RPMI7951 (cell line): ENCODE results near the gene MTHFD1L. TPM values are rescaled to one million over a fixed set of nuclear protein-coding genes. Genes with fewer than 3 reads are reported as not detected.
"Not testable (repeated sequence)": the region's sequence is repeated elsewhere in the genome, so short reads cannot be mapped to it uniquely, and the experiment has no call there.

ENCODE experiments used
- DNase-seq: peaks from one replicate; pipeline ENCODE4 v3.0.0-alpha.2; 2012; ENCODE audit warnings: low read depth
- total RNA-seq: library from RNA; depleted of rRNA; stranded (reverse); fragments of >200 nt; shearing (Covaris generic); gene quantifications from 2 replicates; pipeline ENCODE4 v1.2.3, GENCODE V29; 2014; rRNA removed

Gene MTHFD1L
- total RNA-seq, result 21.5 and 21.6 TPM in 2 replicates

GRCh38 chr6:150865406-150866146 is at the start of gene MTHFD1L:
Gene MTHFD1L (plus strand): TSS chr6:150865702. CDS start chr6:150865823, 121 bp downstream.
- DNase-seq, result peak; percentile 86

GRCh38 chr6:150816554-150816953 is 48.9 kb upstream of the MTHFD1L start:
- not testable (repeated sequence) for DNase-seq

DNA sequence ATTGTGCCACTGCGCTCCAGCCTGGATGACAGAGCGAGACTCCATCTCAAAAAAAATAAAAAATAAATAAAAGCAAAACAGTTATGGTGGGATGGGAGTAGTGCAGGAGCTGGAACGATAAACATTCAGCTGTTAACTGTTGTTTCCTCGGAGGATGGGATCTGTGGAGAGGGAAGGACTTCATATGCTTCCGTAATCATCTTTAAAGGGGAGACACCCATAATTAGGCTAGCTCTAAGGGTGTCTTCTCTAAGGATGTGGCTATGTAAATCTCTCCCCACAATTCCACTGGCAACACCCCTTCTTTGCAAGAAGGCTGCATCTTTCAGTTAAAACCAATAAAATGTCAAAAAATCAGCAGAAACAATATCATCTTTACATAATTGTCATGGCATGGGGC is 42.6 kb upstream of the MTHFD1L start:
- DNase-seq, result no peak

DNA sequence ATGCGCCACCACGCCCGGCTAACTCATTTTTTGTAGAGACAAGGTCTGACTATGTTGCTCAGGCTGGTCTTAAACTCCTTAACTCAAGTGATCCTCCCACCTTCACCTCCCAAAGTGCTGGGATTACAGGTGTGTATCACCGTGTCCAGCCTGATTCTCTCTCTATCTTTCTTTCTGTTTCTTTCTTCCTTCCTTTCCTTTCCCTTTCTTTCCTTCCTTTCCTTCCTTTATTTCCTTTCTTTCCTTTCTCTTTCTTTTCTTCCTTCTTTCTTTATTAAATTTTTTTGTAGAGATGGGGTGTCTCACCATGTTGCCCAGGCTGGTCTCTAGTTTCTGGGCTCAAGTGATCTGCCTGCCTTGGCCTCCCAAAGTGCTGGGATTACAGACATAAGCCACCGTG is 38.7 kb upstream of the MTHFD1L start:
- no peak for DNase-seq

DNA sequence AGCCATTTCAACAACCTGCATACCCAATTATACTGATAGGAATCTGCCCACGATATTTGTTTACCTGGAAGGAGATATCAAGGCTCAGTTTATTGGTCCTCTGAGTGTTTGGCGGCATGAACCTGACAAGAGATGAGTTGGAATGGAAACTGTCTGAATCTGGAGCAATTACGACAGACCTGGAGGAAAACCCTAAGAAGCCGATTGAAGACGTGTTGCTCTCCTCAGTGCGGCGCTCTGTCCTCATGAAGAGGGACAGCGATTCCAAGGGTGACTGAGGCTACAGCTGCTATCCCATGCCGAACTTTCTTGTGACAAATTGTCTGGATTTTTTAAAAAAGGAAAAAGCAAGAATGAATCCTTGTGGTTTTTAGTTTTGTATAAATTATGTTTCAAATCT is 37.4 kb upstream of the MTHFD1L start:
- not testable (repeated sequence) for DNase-seq

DNA sequence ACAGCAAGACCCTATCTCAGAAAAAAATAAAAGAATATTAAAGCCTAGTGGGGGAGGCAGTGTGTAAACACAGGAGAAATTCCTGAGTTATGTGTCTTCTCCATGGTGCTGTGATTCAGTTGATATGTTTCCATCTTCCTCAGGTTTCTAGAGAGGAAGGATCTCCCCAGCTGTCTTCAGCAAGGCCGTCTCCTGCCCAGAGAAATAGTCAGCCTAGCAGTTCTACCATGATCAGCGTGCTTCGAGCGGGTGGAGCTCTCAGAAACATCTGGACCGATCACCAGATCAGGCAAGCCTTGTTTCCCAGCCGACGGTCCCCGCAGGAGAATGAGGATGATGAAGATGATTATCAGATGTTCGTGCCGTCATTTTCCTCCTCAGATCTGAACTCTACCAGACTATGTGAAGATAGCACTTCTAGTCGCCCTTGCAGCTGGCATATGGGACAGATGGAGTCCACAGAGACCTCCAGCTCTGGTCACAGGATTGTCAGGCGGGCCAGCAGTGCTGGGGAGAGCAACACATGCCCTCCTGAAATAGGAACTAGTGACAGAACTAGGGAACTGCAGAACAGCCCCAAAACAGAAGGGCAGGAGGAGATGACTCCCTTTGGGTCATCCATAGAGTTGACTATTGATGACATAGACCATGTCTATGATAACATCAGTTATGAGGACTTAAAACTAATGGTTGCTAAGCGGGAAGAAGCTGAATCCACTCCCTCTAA is 34.9 kb upstream of the MTHFD1L start:
- DNase-seq, result no peak

DNA sequence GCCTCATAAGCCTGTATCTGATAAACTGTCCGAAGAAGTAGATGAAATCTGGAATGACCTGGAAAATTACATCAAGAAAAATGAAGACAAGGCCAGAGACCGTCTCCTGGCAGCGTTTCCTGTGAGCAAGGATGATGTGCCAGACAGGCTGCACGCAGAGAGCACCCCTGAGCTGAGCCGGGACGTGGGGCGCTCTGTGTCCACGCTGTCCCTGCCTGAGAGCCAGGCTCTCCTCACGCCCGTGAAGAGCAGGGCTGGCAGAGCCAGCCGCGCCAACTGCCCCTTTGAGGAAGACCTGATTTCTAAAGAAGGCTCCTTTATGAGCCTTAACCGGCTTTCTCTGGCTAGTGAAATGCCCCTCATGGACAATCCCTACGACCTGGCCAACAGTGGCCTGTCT is 33.9 kb upstream of the MTHFD1L start:
- DNase-seq, result no peak

GRCh38 chr6:150835620-150836019 is 29.9 kb upstream of the MTHFD1L start:
- no peak for DNase-seq

DNA sequence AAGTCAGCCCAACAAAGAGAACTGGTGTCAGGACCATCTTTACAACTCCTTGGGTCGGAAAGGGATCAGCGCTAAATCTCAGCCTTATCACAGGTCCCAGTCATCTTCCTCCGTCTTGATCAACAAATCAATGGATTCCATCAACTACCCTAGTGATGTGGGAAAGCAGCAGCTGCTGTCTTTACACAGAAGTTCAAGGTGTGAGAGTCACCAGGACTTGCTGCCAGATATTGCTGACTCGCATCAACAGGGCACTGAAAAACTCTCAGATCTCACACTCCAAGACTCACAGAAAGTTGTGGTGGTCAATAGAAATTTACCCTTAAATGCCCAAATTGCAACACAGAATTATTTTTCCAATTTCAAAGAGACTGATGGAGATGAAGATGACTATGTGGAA is 25.3 kb upstream of the MTHFD1L start:
- DNase-seq, result no peak

GRCh38 chr6:150841189-150841588 is 24.3 kb upstream of the MTHFD1L start:
- no peak for DNase-seq

DNA sequence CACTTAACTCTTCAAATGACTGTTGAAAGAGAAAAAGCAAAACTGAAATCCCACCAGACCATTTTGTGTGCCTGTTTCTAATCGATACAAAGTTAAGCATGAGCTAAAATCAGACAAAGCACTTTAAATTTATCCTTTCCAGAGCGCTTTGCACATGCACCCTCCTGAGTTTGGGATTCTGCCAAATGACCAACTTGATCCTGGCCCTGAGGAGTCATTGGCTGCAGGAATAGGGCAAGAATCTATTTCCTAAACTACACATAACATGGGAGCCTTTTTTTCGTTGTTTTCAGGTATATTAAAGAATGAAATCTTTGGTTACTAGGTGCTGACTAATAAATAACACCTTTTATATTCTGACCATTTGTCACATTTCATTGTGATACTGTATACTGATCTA is 23.8 kb upstream of the MTHFD1L start:
- no peak for DNase-seq

DNA sequence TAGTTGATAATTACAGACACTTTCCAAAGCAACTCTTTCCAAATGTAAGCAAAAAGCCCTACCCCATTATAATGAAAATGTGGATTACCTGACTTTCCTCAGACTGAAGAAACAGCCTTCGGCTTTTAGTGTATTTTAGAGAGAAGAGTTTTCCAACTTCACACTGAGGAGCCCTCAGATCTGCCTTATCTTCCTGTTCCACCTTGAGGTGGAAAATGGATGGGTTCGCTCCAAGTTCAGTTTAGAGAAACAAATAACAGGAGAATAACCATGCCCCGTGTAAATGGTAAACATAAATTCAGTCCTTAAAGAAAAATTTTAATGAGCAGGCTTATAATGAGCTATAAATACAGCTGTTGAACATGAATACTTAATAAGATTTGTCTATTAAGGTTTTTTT is 21.1 kb upstream of the MTHFD1L start:
- DNase-seq, result no peak

DNA sequence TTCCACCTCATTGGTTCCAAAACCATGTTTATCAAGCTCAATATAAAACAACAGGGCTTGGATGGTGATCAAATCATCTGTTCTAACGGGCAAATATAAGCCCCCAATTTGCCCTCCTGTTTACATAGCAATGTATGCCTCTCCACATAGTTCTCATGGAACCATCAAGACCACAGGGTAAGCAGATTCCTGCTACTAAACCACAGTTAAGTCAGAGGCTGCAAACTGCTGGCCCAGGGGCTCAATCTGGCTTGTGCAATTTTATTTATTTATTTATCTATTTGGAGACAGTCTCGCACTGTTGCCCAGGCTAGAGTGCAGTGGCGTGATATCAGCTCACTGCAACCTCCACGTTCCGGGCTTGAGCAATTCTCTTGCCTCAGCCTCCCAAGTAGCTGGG is 18.9 kb upstream of the MTHFD1L start:
- DNase-seq, result no peak

DNA sequence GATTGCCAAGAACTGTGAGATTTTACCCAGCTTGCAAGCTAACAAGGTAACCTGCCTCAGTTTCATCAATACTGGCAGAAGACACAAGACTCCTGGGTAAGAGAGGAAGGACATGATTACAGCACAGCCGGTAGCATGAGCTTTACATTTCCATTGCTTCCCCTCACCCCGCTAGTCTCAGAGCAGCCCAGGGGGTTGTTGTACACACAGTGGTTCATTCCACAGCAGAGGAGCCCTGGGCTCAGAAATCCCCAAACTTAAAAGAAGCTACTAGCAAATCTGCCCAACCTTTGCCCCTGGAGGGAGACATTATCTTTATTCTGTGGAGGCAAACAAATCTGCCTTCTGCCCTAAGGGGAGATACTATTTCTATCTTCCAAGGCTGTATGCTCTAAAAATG is 17.1 kb upstream of the MTHFD1L start:
- no peak for DNase-seq

DNA sequence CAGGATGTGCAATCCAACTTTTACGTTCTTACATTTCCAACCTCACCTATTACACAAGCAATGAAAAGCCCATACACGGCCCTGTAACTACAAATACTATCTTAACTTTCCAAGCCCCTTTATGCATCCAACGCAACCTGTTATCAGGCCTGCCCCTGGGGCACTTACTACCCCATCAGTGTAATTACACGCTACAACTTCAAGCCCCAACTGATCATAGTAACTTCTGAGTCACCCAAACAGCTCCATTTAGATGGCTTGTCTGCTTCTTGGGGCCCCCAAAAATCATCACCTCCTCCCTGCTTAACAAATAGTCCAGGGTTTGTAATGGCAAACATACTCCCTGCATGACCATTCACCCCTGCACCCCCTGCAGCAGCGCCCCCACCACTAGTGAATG is 11.1 kb upstream of the MTHFD1L start:
- not testable (repeated sequence) for DNase-seq

- DNase-seq, result not testable (repeated sequence)
Measured at GRCh38 chr6:150855171-150855570, 10.3 kb upstream of the MTHFD1L start.

GRCh38 chr6:150857062-150857944 is 8.2 kb upstream of the MTHFD1L start:
- DNase-seq, result peak; percentile 88

GRCh38 chr6:150857945-150858308 is 7.6 kb upstream of the MTHFD1L start:
- no peak for DNase-seq

DNA sequence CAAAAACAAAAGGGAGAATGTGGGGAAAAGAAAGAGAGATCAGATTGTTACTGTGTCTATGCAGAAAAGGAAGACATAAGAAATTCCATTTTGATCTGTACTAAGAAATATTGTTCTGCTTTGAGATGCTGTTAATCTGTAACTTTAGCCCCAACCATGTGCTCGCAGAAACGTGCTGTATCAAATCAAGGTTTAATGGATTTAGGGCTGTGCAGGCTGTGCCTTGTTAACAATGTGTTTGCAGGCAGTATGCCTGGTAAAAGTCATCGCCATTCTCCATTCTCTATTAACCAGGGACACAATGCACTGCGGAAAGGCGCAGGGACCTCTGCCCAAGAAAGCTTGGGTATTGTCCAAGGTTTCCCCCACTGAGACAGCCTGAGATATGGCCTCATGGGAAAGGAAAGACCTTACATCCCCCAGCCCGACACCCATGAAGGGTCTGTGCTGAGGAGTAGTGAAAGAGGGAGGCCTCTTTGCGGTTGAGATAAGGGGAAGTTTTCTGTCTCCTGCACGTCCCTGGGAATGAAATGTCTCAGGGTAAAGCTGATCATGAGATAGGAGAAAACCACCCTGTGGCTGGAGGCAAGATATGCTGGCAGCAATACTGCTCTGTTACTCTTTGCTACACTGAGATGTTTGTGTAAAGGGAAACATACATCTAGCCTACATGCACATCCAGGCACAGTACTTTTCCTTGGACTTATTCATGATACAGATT is 3.9 kb upstream of the MTHFD1L start:
- DNase-seq, result peak; percentile 67

DNA sequence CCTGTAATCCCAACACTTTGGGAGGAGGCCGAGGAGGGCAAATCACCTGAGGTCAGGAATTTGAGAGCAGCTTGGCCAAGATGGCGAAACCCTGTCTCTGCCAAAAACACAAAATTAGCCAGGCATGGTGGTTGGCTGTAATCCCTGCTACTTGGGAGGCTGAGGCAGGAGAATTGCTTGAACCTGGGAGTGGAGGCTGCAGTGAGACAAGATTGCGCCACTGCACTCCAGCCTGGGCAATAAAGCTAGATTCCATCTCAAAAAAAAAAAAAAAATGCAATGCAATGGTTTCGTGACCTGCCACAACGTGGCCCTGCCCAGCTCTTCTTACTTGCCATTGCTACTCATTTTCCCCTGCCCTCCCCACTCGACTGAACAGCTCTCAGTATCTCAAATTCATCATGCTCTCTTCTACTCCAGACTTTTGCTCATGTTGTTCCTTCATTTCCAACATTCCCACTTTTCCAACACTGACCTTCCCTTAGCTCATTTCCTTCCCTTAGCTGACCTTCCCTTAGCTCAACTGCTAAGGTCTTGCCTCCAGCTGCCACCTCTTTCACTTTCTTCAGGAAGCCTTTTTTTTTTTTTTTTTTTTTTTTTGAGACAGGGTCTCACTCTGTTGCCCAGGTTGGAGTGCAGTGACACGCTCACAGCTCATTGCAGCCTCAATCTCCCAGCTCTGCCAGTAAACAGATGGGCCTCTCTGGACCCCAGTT is 2.1 kb upstream of the MTHFD1L start:
- no peak for DNase-seq

- DNase-seq, result no peak
Measured at GRCh38 chr6:150865043-150865405, 478 bp upstream of the MTHFD1L start.
